GM19023 (cell line): ENCODE data around the gene CCDC148.
"Not testable (repeated sequence)": the region's sequence is repeated elsewhere in the genome, so short reads cannot be mapped to it uniquely, and the experiment has no call there.

Experiments
- ATAC-seq: cut with Tn5 transposase; IDR thresholded peaks from one replicate; pipeline ENCODE4 v1.9.1; 2021; ENCODE audit warnings: mild to moderate bottlenecking, moderate library complexity; ENCODE audit not compliant: unreplicated experiment

The CCDC148 gene

GRCh38 chr2:158300394-158300793 is 156.2 kb downstream of the CCDC148 start:
- ATAC-seq = no peak

DNA sequence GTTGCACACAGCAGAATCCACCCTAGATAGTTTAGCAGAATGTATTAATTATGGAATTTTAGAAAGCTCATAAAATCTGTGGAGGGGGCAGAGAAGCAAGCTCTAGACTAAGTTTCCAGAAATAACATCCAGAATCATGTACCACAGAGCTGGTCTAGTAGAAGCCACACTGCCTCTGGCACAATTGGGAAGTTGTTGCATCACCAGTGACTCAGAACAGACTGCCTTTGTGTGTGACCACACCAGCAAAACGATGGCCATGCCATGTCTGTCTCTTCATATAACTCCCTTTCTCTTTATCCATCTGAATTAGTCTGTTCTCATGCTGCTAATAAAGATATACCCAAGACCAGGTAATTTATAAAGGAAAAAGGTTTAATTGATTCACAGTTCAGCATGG is 158.9 kb downstream of the CCDC148 start:
- no peak for ATAC-seq

- ATAC-seq = no peak
Measured at GRCh38 chr2:158297120-158297519, 159.4 kb downstream of the CCDC148 start.

DNA sequence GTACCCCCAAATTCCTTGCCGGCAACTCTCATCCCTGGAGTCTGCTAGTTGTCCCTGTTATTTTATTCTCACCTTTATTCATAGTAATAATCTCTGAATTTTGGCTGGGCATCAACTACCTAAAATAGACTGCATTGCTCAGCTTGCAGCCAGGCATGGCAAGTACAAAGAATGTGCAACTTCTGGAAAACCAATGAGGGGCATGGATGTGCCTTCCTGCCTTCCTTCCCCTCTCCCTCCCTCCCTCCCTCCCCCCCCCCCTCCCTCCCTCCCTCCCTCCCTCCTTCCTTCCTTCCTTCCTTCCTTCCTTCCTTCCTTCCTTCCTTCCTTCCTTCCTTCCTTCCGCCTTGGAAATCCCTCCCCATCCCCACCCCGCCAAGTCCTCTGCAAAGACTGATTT is 162.8 kb downstream of the CCDC148 start:
- no peak for ATAC-seq

DNA sequence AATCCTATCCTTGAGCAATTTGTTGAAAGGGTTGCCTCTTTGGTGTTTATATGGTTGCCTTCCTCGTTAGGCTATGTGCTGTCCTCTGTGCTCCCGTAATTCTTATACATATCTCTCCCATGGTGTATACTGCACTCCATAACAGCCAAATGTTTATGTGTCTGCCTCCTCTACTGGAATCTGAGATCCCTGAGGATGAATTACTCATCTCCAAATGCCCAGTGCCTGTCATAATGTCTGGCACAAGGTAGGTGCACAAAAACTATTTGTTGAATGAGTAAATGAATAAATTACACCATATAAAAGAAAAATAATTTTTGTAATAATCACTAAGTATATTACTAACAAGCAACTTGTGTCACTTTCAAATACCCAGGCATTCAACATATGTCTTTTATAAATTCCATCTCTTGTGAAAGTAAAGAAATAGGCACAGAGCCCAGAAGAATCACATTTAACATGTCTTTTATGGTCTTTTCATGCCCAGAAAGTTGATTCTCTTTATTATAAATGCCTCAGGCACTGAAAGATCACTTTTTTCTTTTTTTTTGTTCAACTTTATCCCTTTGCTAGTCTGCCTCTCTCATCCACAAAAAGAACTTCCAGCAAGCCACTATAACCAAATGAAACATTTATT is 164.9 kb downstream of the CCDC148 start:
- ATAC-seq = no peak

GRCh38 chr2:158290225-158290624 is 166.3 kb downstream of the CCDC148 start:
- ATAC-seq = no peak

GRCh38 chr2:158276619-158277471 is 179.7 kb downstream of the CCDC148 start:
- ATAC-seq = no peak

DNA sequence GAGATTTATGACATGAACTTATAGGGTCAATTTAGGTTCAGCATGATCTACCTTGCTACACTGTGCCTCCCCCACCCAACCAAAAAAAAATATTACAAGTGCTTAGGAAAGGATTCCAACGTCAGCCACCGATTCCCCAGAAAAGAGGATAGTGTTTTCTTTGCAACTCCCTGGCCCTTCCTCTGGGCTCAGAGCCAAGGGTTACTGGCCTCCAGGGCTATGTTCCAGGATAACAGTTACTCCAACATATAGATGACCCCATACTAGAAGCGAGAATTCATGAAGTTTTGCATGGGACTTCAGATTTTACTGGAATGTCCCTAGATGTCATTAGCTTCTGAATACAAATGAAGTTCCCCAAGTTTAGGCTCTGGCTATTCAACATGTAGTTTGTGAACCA is 182.8 kb downstream of the CCDC148 start:
- ATAC-seq = no peak

- no peak for ATAC-seq
Measured at GRCh38 chr2:158270536-158270935, 186.0 kb downstream of the CCDC148 start.

DNA sequence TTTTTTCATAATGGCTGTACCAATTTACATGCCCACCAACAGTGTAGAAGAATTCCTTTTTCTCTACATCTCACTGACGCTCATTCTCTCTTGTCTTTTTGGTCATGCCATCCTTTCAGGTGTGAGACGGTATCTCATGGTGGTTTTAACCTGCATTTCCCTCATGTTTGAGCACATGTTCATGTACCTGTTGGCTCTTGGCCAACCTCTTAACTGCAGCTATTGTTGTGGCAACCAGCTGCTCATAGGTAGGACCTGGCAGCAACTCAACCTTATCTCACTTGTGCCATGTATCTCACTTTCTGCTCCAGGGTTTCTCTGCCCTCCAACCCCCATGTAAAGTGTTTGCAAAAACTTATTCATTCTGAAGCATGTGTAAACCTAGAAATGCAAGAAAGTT is 187.4 kb downstream of the CCDC148 start:
- ATAC-seq = no peak

DNA sequence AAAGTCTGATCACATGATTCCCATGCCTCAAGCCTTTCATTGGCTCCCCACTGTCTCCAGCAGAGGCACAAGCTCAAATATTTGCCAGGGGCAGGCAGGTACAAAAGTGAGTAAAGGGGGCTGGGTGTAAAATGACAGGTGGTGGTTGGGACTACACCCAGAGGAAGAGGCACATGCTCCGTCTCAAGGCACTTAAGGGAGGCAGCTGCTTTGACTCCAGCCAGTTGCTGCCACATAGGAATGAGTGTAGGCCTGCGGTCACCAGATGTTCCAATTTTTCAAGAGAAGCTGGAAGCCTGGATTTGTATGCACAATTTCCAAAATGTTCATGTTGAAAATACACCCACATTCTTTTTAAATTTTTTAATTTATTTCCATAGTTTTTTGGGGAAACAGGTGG is 190.4 kb downstream of the CCDC148 start:
- no peak for ATAC-seq

DNA sequence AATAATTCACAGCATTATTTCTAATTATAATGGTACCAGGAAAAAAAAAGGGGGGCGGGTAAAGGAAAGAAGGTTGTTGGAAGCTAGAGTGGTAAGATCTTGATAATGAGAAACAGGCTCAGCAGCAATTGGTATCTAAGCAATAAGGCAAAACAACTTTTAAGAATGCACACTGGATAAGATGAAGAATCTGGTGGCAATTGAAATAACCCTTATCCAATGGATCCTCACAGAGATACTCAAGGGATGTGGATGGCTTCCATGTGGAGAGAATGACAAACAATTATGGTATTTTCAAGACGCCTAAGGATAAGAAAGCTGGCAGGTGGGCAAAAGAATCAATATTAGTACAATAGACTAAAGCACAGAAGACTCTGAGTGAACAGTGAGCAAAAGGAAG is 201.3 kb downstream of the CCDC148 start:
- no peak for ATAC-seq

DNA sequence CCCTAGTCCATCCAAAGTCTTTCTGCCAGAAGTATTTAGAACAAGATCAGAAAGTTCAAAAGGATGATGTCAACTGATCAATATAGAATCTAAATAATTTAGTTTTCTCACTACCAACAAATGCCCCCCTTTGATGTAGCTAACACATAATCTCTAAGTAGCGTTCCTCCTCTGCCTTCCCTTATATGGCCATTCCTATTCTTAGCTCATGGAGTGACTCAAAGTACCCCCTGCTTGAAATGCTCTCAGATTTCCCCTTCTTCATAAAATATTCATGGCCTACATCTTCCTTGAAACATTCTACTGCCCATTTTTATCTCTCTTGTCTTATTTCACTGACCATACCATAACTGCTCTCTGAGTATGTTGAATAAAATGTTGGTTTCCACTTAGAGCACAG is 203.4 kb downstream of the CCDC148 start:
- ATAC-seq = no peak

DNA sequence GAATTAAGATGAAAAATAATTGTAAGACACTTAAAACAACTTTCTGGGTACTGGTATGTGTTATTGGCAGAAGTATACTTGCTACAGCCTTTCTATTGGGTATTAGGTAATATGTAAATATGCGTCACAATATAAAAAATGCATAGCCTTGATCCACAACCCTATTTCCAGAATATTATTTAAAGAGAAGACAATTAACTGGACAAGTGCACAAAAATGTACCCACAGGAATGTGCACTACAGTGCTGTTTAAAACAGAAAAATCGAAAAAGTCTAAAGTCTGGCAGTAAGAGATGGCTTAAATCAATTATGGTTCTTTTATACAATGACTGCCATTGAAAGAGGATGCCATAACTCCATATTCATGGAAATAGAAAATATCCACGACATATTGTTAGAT is 205.2 kb downstream of the CCDC148 start:
- ATAC-seq = no peak

DNA sequence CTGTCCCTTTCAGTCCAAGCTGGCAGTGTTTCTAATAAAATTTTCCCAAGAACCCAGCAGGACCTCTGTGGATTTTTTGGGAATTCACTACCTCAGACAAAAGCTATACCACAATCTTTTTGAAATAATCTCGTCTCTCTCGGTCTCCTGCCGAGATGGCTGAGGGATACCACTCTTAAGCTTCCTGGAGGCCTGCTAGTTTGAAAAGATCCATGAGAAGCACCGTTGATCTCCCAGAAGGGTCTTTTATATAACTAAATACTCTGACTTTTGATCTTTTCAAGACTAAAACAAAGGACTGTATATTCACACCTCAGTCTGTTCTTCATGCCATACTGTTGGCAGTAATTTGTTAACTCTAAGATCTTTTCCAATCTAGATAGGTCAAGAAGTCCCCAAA is 213.2 kb downstream of the CCDC148 start:
- ATAC-seq = no peak

DNA sequence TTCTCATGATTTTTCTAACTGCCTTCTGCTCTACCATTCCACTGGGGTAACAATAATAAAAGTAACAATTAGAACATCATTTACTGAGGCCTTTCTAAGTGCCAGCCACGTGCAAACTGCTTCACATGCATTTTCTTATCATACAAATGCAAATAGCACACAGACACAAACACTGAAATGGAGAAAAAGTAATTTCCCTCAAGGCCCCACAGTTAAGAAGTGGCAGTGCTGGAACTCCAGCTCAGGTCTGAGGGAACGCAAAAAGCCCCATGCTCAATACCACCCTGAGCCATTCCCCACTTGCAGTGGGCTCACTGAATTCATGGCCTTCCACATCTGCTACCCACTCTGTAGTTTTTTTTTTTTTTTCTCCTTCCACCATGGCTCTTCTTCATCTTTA is 214.3 kb downstream of the CCDC148 start:
- no peak for ATAC-seq

DNA sequence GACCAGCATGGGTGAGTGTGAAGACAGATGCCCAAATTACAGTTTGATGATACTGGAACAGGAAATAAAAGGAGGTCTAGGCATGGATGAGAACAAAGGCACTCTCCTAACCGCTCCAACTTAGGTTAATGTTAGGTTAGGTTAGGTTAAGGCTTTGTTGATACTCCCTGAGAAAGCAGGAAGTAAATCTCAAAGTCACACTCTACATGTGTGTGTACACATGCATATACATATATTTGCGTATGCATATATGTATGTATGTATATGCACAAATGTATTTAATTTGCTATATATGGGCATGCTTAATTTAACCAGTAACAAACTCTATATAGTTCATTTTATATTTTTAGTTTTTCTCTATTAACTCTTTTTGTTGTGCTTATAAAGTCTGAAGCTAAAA is 215.6 kb downstream of the CCDC148 start:
- no peak for ATAC-seq

GRCh38 chr2:158239271-158239670 is 217.3 kb downstream of the CCDC148 start:
- ATAC-seq = no peak

DNA sequence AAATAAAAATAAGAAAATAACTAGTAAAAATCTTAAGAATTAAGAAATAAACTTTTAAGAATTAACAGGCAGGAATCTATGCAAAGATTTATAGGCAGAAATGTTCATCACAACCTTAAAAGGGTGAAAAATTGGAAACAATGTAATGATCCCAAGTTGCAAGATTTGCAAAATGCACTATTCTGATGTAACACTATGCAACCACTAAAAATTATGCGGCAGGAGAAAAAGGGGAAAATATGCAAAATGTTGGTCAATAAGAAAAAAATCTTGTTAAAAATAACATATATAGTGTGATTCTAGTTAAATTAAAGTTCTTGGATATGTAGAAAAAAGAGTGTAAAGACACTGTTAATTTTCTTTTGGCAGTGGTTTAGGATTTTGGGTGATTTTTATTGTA is 222.1 kb downstream of the CCDC148 start:
- ATAC-seq = no peak

- ATAC-seq = no peak
Measured at GRCh38 chr2:158232476-158232875, 224.1 kb downstream of the CCDC148 start.

GRCh38 chr2:158228943-158229508 is 227.5 kb downstream of the CCDC148 start:
- ATAC-seq = no peak

DNA sequence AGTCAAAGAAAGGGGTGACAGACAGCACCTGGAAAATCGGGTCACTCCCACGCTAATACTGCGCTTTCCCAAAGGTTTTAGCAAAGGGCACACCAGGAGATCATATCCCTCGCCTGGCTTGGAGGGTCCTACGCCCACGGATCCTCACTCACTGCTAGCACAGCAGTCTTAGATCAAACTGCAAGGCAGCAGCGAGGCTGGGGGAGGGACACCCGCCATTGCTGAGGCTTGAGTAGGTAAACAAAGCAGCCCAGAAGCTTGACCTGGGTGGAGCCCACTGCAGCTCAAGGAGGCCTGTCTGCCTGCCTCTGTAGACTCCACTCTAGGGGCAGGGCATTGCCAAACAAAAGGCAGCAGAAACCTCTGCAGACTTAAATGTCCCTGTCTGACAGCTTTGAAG is 233.5 kb downstream of the CCDC148 start:
- not testable (repeated sequence) for ATAC-seq
